ENCODE measurements around the gene TMEM86A. TPM values are rescaled to one million over a fixed set of nuclear protein-coding genes. Genes with fewer than 3 reads are reported as not detected.
"Not testable (repeated sequence)": the region's sequence is repeated elsewhere in the genome, so short reads cannot be mapped to it uniquely, and the experiment has no call there.

The TMEM86A gene
- total and polyA plus RNA-seq, 12 donors, result 1.8 to 22.7 (median 8.3) TPM

- 72 to 85% (median 82%) methylated on average over 2 of the region's 2 CpGs for WGBS, 4 donors
- intact Hi-C loops (cut with DNase I), result no loop called here
- Histone ChIP-seq H3K4me1 (replicated peaks in 1 of 2) (no peaks in the 10 kb centered on the region), H3K36me3 (replicated peaks in 1 of 2) (no peaks in the 10 kb centered on the region), H3K4me3 (no peak overlapping the region), H3K27ac (no peak overlapping the region), H3K27me3 (no peaks in the 10 kb centered on the region), H3K9me3 (replicated peaks in 1 of 3) (no peaks in the 10 kb centered on the region)
- TF ChIP-seq POLR2A (IDR thresholded peaks at IDR 0.05) (no peak), CTCF (IDR thresholded peaks at IDR 0.05) (no peak)
- no peak for DNase-seq
Measured at GRCh38 chr11:18671246-18671645, 27.3 kb upstream of the TMEM86A start.

GRCh38 chr11:18672209-18672608 is 26.4 kb upstream of the TMEM86A start:
- H3K4me1 ChIP-seq (replicated peaks in 1 of 2); intact Hi-C loops (cut with DNase I); H3K27me3 ChIP-seq; H3K9me3 ChIP-seq (replicated peaks in 1 of 3); H3K36me3 ChIP-seq (replicated peaks in 1 of 2); H3K4me3 ChIP-seq; DNase-seq; H3K27ac ChIP-seq: not testable (repeated sequence)
- 72 to 84% (median 82%) methylated on average over 7 of the region's 7 CpGs for WGBS, 4 donors

- TF ChIP-seq POLR2A (IDR thresholded peaks at IDR 0.05), result no peak
- TF ChIP-seq CTCF (IDR thresholded peaks at IDR 0.05), result no peak
- Histone ChIP-seq H3K4me1 (replicated peaks in 1 of 2) (no peaks in the 10 kb centered on the region), H3K4me3 (no peak overlapping the region), H3K27me3 (no peaks in the 10 kb centered on the region), H3K36me3 (replicated peaks in 1 of 2) (no peaks in the 10 kb centered on the region), H3K9me3 (replicated peaks in 1 of 3) (no peaks in the 10 kb centered on the region), H3K27ac (no peak overlapping the region)
- DNase-seq, result no peak
- 70 to 87% (median 79%) methylated on average over 4 of the region's 4 CpGs for WGBS, 4 donors
- intact Hi-C loops (cut with DNase I), result no loop called here
Measured at GRCh38 chr11:18676803-18677202, 21.8 kb upstream of the TMEM86A start.

- H3K36me3 ChIP-seq (replicated peaks in 1 of 2), result no peaks in the 10 kb centered on the region
- DNase-seq, result no peak
- intact Hi-C loops (cut with DNase I), result no loop called here
- no peaks in the 10 kb centered on the region for H3K9me3 ChIP-seq (replicated peaks in 1 of 3)
- H3K27me3 ChIP-seq, result no peaks in the 10 kb centered on the region
- H3K4me3 ChIP-seq, result no peak overlapping the region
- no peaks in the 10 kb centered on the region for H3K4me1 ChIP-seq (replicated peaks in 1 of 2)
- WGBS, 4 donors, result 79 to 91% (median 86%) methylated on average over 3 of the region's 3 CpGs
- no peak for TF ChIP-seq POLR2A (IDR thresholded peaks at IDR 0.05)
- TF ChIP-seq CTCF (IDR thresholded peaks at IDR 0.05), result no peak
- H3K27ac ChIP-seq, result no peak overlapping the region
Measured at GRCh38 chr11:18677560-18677959, 21.0 kb upstream of the TMEM86A start.

GRCh38 chr11:18681949-18682348 is 16.6 kb upstream of the TMEM86A start:
- H3K27ac ChIP-seq; H3K4me1 ChIP-seq (replicated peaks in 1 of 2); intact Hi-C loops (cut with DNase I); H3K4me3 ChIP-seq; H3K36me3 ChIP-seq (replicated peaks in 1 of 2); H3K27me3 ChIP-seq; H3K9me3 ChIP-seq (replicated peaks in 1 of 3): not testable (repeated sequence)
- WGBS, 4 donors, result 33 to 47% (median 44%) methylated on average over 1 of the region's 1 CpG
- peak in 1 of 7 donors; percentile 13 for DNase-seq
